Measurements from ENCODE around the gene PKM.

- TF ChIP-seq EZH2 (IDR thresholded peaks at IDR 0.05; ENCODE audit: insufficient read depth, poor library complexity, severe bottlenecking) (no peak), EZH2phosphoT487 (IDR thresholded peaks at IDR 0.05; ENCODE audit: insufficient read depth, low read depth) (no peak)
Observed at GRCh38 chr15:72265031-72265430, 34.0 kb upstream of the PKM start.

Measured in GM23248 (cell line).